Caco-2 (cell line): ENCODE data around the gene RAD51B. TPM values are rescaled to one million over a fixed set of nuclear protein-coding genes. Genes with fewer than 3 reads are reported as not detected.

Source experiments
- BruUV-seq: library from RNA; stranded (reverse); fragments of 400-500 nt; replicated peaks from 2 replicates; lab custom pipeline; 2021; lab: Mats Ljungman, UMichigan
- CTCF ChIA-PET: fragments of 300-600 bp; sonication (Branson Sonifier 250); formaldehyde crosslinking; loops from one replicate; lab custom pipeline; 2022; ENCODE audit warnings: antibody characterized with exemption; lab: Charles Lee
- POLR2A ChIA-PET: fragments of 300-600 bp; sonication (Branson Sonifier 250); formaldehyde crosslinking; loops from one replicate; lab custom pipeline; 2022; ENCODE audit warnings: antibody characterized with exemption; lab: Charles Lee
- DNase-seq, 2 experiments: peaks; one replicate each; pipeline versions ENCODE4 v3.0.0 to v3.0.0-alpha.2; 2020 to 2022
- H3K27me3 ChIP-seq: replicated peaks from 2 replicates; pipeline ENCODE4 v1.6.0; 2011; ENCODE audit warnings: low read length; ENCODE audit not compliant: control insufficient read depth, insufficient read depth
- H3K36me3 ChIP-seq: 2 replicates; pipeline ENCODE4 v1.5.1; 2011; ENCODE audit warnings: low read length; ENCODE audit not compliant: control insufficient read depth, insufficient read depth
- H3K4me1 ChIP-seq: fragments of 250-450 bp; sonication (Bioruptor Pico); 2 replicates; pipeline ENCODE4 v1.5.1; 2020; ENCODE audit warnings: mild to moderate bottlenecking
- H3K4me3 ChIP-seq: 2 replicates; pipeline ENCODE4 v1.5.1; 2011; ENCODE audit warnings: low read depth, mild to moderate bottlenecking, control low read depth, low read length
- H3K9me3 ChIP-seq: fragments of 250-450 bp; sonication (Bioruptor Pico); 2 replicates; pipeline ENCODE4 v1.5.1; 2020; ENCODE audit warnings: mild to moderate bottlenecking, moderate library complexity
- H3K27ac Mint-ChIP-seq: one replicate; pipeline ENCODE4 v1.8.0; 2022; ENCODE audit warnings: mixed read lengths; ENCODE audit not compliant: unreplicated experiment
- H3K27me3 Mint-ChIP-seq: one replicate; pipeline ENCODE4 v1.8.0; 2022; ENCODE audit warnings: mixed read lengths; ENCODE audit not compliant: insufficient read depth, unreplicated experiment
- H3K36me3 Mint-ChIP-seq: one replicate; pipeline ENCODE4 v1.8.0; 2022; ENCODE audit warnings: mild to moderate bottlenecking, mixed read lengths; ENCODE audit not compliant: insufficient read depth, unreplicated experiment
- H3K4me1 Mint-ChIP-seq: one replicate; pipeline ENCODE4 v1.8.0; 2022; ENCODE audit warnings: low read depth, mixed read lengths; ENCODE audit not compliant: unreplicated experiment
- H3K4me3 Mint-ChIP-seq: one replicate; pipeline ENCODE4 v1.8.0; 2022; ENCODE audit warnings: mild to moderate bottlenecking, moderate library complexity, mixed read lengths; ENCODE audit not compliant: unreplicated experiment
- H3K9me3 Mint-ChIP-seq: one replicate; pipeline ENCODE4 v1.8.0; 2022; ENCODE audit warnings: mixed read lengths; ENCODE audit not compliant: unreplicated experiment
- CTCF ChIP-seq, 2 experiments: fragments of 200-600 bp in 1 of 2; IDR thresholded peaks; 1 replicate in 1 of 2; 2 replicates in 1 of 2; pipeline versions ENCODE4 v1.5.1 to v1.8.0; 2011 to 2022; ENCODE audit warnings: antibody characterized with exemption in 1 of 2, control low read depth in 1 of 2, inconsistent platforms in 1 of 2, low read depth in 1 of 2, low read length in 1 of 2, mild to moderate bottlenecking in 1 of 2, moderate library complexity in 1 of 2; ENCODE audit not compliant: insufficient read depth in 1 of 2, severe bottlenecking in 1 of 2, unreplicated experiment in 1 of 2
- intact Hi-C: fragments of 100-400 bp; cut with micrococcal nuclease; formaldehyde crosslinking; loops from one replicate; pipeline ENCODE4 v1.10.0; 2022; ENCODE audit not compliant: unreplicated experiment
- total RNA-seq: library from RNA; stranded (reverse); gene quantifications from 2 replicates; pipeline ENCODE4 v1.2.3, GENCODE V29; 2022

Gene RAD51B
- total RNA-seq, 1 experiment from 2014 or later, result 16.7 TPM

DNA sequence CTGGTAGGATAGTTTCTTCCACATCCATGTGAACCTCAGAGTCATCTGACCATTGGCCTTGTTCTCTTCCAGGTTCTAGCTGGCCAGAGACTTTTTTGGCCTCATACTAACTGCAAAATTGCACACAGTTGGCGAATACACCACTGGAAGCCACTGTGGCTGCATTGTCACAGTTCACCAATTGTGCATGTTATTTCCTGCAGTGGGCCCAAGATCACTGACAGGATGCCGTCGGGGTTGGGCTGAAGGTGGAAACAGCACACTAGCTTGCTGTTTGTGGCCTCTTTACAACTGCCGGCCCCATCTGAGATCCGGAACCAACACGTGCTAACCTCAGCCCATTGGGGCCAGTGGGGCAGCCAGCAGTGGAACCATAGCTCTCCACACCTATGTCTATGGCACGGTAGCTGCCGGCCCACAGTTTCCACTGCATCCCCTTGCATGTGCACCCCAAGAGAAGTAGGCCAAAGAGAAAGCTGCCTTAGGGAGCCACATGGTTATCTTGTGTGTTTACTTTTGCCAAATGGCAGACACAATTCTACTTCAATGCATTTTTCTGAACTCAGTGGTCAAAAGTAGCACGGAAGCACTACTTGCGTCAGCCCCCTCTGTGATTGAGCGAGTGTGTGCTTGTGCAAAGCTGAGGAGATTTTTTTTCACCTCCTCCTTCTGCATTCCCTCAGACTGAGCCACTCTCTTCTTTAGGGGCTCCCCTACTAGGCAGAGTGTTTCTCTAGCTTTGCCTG lies 464.0 kb downstream of the RAD51B start:
- Mint-ChIP-seq H3K4me3 (no peak overlapping the region), H3K27ac (no peak overlapping the region), H3K9me3 (no peaks in the 10 kb centered on the region), H3K36me3 (no peaks in the 10 kb centered on the region), H3K27me3 (no peaks in the 10 kb centered on the region), H3K4me1 (peaks cover 6% of the 10 kb centered on the region)
- Histone ChIP-seq H3K36me3 (no peaks in the 10 kb centered on the region), H3K27me3 (no peaks in the 10 kb centered on the region), H3K4me1 (peaks cover 10% of the 10 kb centered on the region; the same call in 1 of the 2 replicates), H3K4me3 (no peak overlapping the region), H3K9me3 (no peaks in the 10 kb centered on the region)
- ChIA-PET CTCF (no interaction called here), POLR2A (no interaction called here)
- DNase-seq, result no peak
- no peak for TF ChIP-seq CTCF (IDR thresholded peaks at IDR 0.05; ENCODE audit: insufficient read depth in 1 of 2, low read depth in 1 of 2, low read length in 1 of 2, severe bottlenecking in 1 of 2, unreplicated experiment in 1 of 2)
- BruUV-seq, result no TSS peak
- intact Hi-C loops, result no loop called here

GRCh38 chr14:68284333-68284732 lies 464.8 kb downstream of the RAD51B start:
- ChIA-PET POLR2A (no interaction called here), CTCF (no interaction called here)
- BruUV-seq, result no TSS peak
- H3K27me3 Mint-ChIP-seq, result no peaks in the 10 kb centered on the region
- intact Hi-C loops, result no loop called here
- Histone ChIP-seq H3K36me3 (no peaks in the 10 kb centered on the region), H3K9me3 (no peaks in the 10 kb centered on the region), H3K4me1 (peaks cover 6% of the 10 kb centered on the region; the same call in 1 of the 2 replicates), H3K27me3 (no peaks in the 10 kb centered on the region), H3K4me3 (no peak overlapping the region)
- H3K27ac Mint-ChIP-seq, result no peak overlapping the region
- H3K4me1 Mint-ChIP-seq, result no peaks in the 10 kb centered on the region
- DNase-seq, result no peak
- no peaks in the 10 kb centered on the region for H3K36me3 Mint-ChIP-seq
- no peak for TF ChIP-seq CTCF (IDR thresholded peaks at IDR 0.05; ENCODE audit: insufficient read depth in 1 of 2, low read depth in 1 of 2, low read length in 1 of 2, severe bottlenecking in 1 of 2, unreplicated experiment in 1 of 2)
- no peaks in the 10 kb centered on the region for H3K9me3 Mint-ChIP-seq
- H3K4me3 Mint-ChIP-seq, result no peak overlapping the region

DNA sequence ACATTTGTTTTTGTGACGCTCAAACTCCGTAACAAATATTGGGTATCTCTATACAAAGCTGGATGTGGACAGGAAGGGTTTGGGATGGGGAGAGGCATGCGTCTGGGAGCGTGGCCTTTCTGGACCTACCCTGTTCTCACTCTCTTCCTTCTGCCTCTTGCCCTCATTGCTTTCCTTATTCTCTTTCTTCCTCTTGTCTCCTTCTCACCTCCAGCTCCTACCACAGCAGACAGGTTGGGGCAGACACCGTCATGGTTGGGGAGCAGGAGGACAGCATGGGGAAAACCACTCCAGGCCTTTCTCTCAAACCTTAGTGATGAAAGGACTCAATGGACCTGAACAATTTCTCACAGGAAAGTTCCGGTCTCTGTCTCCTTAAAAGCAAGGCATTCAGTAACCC lies 465.3 kb downstream of the RAD51B start:
- H3K4me3 Mint-ChIP-seq, result no peak overlapping the region
- intact Hi-C loops, result no loop called here
- no peaks in the 10 kb centered on the region for H3K9me3 Mint-ChIP-seq
- Histone ChIP-seq H3K4me1 (peaks cover 6% of the 10 kb centered on the region; the same call in 1 of the 2 replicates), H3K9me3 (no peaks in the 10 kb centered on the region), H3K27me3 (no peaks in the 10 kb centered on the region), H3K36me3 (no peaks in the 10 kb centered on the region), H3K4me3 (no peak overlapping the region)
- no peak for TF ChIP-seq CTCF (IDR thresholded peaks at IDR 0.05; ENCODE audit: insufficient read depth in 1 of 2, low read depth in 1 of 2, low read length in 1 of 2, severe bottlenecking in 1 of 2, unreplicated experiment in 1 of 2)
- no TSS peak for BruUV-seq
- ChIA-PET CTCF (no interaction called here), POLR2A (no interaction called here)
- no peak for DNase-seq
- no peak overlapping the region for H3K27ac Mint-ChIP-seq
- no peaks in the 10 kb centered on the region for H3K36me3 Mint-ChIP-seq
- H3K4me1 Mint-ChIP-seq, result no peaks in the 10 kb centered on the region
- no peaks in the 10 kb centered on the region for H3K27me3 Mint-ChIP-seq
